Hindlimb muscle (tissue), 1 donor: ENCODE measurements around the gene MYL7. TPM values are rescaled to one million over a fixed set of nuclear protein-coding genes. Genes with fewer than 3 reads are reported as not detected.
"Not testable (repeated sequence)": the region's sequence is repeated elsewhere in the genome, so short reads cannot be mapped to it uniquely, and the experiment has no call there.

ENCODE experiments used
- DNase-seq: peaks from one replicate; pipeline ENCODE4 v3.0.0-alpha.2; 2013
- polyA plus RNA-seq: library from polyadenylated mRNA; unstranded; fragments of 120-200 nt; gene quantifications from one replicate; pipeline ENCODE4 v1.2.1, GENCODE V29; 2013; ENCODE audit not compliant: insufficient read length

The MYL7 gene, protein sequence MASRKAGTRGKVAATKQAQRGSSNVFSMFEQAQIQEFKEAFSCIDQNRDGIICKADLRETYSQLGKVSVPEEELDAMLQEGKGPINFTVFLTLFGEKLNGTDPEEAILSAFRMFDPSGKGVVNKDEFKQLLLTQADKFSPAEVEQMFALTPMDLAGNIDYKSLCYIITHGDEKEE
- 5.1 TPM for polyA plus RNA-seq

DNA sequence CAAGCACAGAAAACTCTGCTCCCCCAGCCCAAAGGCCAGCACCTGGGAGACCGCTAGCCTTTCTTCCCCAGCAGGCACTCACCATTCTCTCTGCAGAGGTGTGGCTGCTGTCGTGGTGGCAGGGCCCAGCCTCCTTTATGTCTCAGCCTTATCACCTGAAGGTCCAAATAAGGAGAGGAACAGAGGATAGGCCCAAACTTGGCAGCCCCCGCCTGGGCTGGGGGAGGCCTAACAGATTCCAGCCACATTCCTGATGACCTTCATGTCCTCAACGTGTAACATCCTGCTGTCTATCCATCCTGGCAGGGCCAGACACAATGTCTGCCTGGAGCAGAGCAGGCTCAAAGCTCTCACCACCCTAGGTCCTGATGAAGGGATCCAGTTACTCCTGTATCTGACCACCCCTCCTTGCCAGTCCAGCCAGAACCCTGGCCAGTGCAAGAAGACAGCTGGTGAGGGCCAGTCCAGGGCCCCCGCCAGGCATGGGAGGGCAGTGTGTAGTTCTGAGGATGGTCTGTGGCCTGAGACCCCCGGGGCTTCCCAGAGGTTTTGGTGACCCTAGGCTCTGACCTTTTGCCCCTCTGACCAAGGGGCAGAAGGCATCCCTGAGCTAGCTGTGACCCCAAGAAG, at the start of gene MYL7:
TSS of gene MYL7 (minus strand) at position 112 of the 630 bp plus-strand sequence. CDS start at position 85, 27 bp downstream.
- no peak for DNase-seq

DNA sequence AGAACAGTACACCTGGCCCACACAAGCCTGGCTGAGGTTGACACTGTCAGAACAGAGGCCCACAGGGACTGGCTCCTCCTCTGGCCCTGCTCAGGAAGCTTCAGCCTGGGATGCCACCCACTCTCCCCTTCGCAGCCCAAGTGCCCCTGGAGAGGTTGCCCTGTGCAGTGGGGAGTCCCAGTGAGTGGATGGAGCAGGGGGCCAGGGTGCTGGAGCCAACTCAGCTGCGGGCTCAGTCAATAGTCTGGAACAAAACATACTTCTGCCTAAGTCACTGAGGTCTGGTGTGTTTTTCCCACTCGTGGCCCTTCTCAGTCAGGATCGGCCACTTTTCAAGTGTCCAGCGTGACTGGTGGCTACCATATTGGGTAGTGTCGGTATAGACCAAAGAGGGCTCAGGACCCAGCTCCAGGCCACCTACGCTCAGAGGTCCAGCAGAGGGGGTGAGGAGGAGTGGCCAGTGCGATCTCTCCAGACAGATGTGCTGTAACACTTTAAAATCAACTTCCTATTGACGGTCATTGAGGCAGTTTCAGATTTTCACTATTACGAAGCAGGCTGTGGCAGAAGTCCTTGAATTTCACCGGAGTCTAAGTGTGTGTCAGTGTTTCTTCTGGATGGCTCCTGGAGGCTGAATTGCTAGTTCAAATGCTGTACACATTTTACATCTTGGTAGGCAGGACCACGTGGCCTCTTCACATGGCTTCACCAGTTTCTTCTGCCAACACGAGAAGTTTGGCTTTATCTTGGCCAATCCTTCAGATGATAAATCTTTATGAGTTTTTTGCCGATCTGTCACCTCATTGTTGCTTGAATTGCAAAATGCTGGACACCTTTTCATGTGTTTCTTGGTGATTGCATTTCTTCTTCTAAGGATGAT, 49.1 kb upstream of the MYL7 start:
- no peak for DNase-seq

DNA sequence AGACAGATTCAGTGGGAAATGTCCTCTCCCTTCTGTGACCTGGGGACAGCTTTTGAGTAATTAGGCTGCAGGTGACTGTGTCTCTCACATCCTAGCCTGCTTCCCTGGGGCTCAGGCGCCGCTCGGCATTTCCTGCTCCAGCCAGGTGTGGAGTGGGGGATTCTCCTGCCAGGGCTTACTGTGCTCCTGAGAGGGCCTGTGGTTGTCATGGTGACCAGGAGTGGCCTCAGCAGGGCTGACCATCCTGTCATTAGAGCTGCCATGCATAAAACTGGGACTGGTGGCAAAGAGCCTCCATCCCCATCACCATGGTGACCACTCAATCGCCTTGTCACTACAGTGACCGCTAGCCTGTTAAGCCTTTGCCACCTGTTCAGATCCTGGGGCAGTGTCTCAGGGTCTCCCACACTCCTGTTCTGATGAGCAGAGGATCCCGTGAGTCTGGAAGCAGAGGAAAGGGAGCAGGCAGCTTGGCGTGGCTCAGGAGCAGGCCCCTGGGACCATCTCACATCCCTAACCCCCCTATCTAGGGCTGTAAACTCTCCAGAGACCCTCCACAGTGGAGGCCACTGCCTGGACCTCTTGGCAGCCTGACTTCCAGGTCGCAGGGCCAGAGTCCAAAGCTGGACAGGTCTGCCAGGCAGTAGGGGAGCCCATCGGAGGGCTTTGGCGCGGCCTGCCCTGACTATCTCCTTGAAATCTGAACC, 48.3 kb upstream of the MYL7 start, which contains the start of gene GCK:
TSS of gene GCK (minus strand) at position 154 of the 707 bp plus-strand sequence. CDS start 486 bp downstream, outside the sequence.
- DNase-seq = no peak

DNA sequence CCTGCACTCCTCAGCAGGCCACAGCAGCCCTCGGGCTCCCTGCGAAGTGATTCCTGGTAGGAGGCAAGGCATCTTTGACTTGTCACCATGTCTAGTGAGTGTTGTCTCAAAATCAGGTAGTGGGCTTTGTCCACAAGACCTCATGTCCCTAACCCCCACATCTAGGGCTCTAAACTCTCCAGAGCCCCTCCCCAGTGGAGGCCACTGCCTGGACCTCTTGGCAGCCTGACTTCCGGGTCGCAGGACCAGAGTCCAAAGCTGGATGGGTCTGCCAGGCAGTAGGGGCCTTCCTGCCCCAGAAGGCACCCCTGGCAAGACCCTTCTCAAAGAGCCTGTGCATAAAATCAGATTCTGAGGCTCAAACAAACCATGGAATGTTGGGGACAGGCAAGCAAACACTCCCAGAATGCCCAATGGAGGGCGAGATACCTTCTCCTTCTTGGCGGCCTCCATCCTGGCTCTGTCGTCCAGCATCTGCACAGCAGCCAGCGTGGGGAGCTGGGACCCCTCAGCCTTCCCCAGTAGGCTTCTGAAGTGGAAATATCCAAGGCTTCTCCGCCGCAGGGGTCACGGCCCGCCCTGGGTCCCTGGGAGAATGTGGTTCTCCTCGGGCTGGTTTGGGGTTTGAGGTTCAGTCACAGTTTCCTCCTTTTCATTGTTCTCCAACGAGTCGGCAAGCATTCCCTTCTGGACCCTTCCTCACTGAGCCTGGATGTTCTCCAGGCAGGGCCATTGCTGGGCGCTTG, 47.5 kb upstream of the MYL7 start:
- DNase-seq = no peak

DNA sequence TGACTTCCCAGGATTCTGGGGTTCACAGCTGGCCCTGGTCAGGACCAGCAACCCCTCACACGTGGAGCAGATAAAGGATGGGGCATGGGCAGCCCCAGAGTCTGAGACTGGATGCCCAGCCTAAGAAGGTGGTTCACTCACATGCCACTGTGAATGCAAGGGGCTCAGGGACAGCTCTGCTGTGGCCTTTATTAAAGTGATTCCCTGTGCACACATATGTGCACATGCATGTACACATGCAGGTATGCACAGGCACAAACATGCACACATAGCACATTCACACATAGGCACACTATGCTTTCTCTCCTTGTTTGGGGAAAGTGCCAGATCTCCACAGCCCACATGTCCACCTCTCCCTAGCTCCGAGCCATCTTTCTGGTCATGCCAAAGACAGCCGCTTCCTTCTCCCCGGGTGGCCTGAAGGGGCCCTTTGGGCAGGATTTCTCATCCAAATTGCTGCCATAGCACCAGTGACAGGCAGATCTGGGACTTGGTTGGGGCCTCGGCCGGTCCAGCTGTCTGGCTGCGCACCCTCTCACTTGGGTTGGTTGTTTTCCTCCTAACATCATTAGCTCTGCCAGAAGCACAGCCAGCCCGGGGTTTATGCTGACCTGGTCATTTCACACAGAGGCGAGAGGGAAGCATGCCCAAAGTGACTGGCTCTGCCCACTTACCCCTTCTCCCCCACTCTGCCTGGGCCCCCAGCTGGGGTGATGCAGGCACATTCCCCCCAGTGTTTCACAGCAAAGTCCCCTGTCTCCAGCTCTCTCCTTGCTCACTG, 46.7 kb upstream of the MYL7 start:
- no peak for DNase-seq

DNA sequence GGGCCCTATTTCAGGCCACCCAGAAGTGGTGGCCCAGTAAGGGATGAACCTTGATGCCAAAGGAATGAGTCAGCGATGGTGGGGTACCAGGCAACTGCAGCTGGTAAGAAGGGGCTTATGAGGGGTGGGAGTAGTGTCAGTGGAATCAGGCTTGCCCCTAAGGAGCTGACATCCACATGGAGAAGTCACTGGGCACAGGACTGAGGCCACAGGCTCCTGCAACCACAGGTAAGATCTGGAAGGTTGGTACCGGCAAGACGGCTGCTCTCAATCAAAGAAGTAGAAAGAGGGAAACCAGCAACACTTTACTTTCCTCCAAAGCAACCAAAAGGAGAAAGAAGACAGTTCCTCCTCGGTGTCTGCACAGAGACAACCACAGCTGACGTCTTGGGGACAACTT, 45.6 kb upstream of the MYL7 start:
- no peak for DNase-seq

DNA sequence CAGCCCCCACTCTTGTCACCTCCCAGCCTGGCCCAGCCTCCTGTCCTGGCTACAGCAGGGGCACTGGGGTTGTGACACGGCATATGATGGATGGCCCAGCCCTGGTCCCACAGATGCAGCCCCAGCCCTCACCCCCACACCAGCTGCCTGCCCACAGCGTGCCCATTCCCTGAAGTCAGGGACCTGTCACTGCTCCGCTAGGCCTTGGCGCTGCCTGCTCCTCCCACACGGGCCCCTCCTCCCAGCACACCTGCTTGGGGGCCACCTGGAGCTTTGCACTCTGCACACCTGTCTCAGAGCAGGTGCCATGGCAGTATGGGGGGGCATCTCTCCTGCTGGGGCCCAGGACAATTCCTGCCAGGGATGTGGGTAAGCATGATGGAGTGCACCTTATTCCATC, 44.6 kb upstream of the MYL7 start:
- DNase-seq = no peak

DNA sequence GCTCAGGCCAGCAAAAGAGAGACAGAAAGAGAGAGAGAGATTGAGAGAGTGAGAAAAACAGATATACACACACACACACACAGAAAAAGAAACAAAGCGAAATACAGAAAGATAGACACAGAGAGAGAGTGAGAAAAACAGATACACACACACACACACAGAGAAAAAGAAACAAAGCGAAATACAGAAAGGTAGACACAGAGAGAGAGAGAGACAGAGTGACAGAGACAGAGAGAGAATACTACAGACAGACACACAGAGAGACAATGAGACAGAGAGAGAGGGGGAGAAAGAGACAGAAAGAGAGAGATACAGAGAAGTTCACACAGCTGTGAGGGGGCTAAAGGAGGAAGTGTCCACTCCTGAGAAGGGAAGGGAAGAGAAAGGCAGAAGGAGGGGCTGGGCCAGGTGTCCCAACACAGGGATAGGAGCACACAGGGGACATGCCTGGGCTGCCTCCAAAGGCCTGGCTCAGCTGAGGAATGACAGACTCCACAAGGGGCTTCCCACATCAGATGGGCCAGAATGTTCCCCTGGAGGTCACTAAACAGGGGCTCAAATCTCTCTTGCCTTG, 43.8 kb upstream of the MYL7 start:
- DNase-seq = no peak

DNA sequence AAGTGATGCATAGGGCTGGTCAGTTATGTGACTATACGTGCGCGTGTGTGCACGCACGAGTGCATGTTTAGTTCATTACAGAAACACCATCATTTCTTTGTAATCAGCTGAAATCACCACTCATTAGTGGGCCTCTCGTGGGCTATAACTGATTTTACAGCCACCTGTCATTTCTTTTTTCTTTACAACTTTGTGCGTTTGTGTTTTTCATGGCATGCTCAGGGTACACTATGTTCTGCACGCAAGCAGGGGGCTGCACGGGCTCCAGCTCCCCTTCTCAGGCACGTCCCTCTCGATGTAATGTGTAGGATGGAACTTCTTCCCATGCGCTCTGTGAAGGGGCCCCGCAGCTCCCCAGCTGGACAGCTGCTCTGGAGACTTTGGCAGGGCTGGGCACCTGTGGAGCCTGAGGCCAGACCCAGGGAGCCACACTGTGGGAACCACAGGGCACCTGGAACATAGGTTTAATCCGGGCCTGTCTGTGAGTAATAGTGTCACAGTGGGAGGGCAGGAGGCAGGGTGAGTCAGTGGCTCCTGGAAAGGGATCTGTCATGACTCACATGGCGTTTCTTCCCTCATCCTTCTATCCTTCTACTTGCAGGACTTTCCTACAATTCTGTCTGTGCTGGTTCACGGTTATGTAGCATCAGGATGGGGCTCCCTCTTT, 43.2 kb upstream of the MYL7 start:
- DNase-seq = no peak

DNA sequence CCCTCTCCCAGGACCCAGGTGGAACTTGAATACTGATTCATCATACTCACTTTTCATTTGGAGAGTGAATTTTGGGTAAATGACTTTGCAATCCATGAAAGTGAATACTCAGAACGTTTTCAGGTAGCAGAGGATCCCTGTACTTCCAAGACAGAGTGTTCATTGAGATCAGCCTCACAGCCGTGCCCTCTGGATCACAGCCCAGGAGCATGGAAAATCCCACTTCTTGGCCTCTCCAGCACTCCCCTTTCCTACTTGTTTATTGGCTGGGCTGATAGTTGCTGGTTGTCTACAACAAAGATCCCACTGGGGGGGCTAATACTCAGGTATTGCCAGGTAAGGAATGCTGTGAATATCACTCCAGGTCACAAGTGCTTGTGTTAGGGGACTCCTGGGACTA, 42.3 kb upstream of the MYL7 start:
- no peak for DNase-seq

DNA sequence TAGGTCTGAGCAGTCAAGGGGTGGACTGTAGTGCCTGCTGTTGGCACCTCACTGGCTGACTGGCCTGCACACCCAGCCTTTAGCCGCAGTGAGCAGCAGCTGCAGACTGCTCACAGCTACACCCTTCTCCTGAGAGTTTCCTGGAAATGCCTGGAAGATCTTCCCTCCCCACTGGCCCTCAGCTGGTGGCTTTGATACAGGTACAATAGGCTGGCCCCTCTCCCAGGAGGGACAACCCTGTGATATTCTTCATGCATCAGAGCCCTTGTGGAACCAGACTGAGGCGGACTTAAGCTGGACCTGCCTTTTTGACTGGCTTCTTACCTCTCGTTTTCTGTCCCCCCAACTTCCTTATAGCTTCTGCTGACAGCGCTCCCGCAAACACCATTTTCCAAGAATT, 41.7 kb upstream of the MYL7 start:
- DNase-seq = no peak

DNA sequence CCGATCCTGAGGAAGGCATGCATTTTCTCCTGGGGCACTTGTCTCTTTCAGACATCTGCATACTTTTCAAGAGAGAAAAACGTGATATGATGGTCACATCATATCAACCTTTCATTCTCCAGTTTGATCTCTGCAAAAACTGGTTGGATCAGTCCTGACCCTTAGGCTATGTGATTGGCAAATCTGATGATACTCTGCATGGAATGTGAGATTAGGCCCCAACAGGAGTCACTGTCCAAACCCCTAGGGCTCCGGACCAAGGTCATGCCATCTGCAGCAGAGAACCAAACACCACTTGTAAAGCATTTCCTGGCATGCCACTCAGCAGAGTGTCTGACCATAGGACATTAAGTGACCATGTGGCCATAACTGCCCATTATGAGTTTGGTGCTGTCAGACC, 39.5 kb upstream of the MYL7 start:
- no peak for DNase-seq

DNA sequence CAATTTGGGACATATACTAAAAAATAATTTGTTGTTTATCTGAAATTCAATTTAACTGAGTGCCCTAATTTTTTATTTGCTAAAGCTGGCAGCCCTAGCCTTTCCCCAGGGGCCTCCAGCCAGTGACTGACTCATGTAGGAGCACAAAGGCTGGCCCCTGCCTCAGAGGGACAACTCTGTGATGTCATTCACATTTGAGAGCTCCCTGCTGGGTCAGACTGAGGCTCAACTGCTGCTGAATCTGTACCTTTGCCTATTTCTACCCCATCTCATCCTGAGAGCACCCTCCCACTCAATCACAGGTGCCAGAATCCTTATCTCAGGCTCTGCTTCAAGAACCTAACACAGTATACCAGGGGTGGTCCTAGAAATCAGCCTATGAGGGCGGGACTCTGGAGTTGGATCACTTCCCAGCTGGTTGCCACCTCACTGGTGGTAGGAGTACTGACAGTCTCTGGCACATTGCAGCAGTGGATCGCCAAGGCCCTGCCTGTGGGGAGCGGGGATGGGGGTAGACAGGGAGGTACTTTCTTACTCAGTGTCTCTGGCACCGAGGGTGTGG, 36.5 kb upstream of the MYL7 start:
- DNase-seq = no peak

DNA sequence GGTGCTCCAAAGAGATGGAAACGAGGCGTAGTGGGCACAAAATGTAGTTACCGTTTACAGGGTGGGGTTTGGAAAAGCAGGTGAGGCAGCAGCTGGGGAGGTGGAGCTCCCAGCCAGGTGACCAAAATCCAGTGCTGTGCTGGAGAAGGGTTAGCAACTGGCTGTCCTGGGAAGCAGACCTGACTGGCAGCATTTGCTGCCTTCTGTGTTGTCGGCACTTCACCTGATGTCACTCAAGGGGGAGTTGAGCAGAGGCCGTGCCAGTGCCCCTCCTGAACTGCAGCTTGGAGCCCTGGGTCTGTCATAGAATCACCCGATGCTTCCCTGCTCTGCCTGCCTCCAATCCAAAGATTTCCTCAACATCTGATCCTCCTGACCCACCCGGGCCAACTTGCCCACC, 35.4 kb upstream of the MYL7 start:
- DNase-seq = no peak

DNA sequence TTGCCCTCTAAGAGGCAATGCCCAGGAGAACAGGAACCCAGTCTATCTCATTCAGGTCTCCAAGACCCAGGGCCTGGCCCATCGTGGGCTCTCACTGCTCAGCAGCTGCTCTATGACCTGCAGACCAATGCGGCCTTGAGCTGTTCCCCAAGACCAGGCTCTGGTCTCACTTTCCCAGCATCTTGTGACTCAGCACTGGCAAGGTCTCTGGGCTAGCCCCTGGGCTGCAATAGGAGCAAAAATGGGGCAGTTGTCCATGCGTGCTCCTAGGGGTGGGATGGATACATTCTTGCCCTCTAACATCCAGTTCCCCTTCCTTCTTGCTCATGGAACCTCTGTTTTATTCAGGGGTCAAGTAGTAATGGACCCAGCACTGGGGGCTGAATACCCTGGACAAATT, 34.6 kb upstream of the MYL7 start:
- DNase-seq = no peak

DNA sequence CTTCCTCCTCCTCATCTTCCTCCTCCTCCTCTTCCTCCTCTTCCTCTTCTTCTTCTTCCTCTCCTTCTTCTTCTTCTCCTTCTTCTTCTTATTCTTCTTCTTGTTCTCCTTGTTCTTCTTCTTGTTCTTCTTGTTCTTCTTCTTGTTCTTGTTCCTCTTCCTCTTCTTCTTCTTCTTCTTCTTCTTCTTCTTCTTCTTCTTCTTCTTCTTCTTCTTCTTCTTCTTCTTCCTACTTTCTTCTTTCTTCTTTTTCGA, 33.5 kb upstream of the MYL7 start:
- not testable (repeated sequence) for DNase-seq

DNA sequence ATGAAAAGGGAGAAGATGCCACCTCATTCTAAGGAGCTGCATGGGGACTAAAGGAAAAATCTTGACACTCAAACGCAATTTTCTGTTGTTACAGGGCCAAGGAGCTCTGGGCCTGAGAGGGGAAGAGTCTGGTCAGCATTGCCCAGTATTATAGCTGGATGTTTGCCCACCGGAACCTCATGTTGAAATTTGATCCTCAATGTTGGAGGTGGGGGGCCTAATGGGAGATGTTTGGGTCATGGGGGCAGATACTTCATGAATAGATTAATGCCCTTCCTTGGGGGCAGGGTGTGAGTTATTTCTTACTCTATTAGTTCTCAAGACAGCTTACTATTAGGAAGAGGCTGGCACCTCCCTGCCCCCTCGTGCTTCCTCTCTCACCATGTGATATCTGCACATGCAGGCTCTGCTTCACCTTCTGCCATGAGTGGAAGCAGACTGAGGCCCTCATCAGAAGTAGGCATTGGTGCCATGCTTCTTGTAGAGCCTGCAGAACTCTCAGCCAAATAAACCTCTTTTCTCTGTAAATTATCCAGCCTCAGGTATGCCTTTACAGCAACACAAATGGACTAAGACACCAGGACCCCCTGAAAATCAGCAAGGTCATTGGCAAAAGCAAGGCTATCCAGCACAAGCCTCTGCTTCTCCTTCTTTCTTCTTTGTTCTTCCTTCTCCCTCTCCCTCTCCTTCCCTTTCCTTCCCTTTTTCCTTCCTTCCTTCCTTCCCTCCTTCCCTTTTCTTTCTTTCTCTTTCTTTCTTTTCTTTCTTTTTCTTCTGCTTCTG, 33.0 kb upstream of the MYL7 start:
- no peak for DNase-seq

DNA sequence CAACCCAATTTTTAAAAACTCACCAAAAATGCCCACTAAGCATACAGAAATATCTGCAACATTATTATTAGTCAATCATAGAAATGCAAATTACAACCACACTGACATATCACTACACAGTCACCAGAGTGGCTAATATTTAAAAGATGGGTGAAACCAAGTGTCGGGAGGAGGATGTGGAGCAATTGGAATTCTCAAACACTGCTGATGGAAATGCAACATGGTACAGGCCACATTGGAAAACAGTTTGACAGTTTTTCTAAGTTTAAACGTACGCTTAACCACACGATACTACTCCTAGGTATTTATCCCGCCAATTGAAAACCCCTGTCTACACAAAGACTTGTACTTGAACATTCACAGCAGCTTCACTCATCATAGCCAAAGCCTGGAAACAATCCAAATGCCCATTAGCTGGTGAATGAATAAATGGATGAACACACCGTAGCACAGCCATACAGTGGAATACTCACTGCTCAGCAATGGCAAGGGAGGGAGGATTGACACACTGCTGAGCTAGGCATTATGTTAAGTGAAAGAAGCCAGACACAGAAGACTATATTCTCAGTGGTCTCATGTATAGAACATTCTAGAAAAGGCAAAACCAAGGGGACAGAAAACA, 31.8 kb upstream of the MYL7 start:
- no peak for DNase-seq

DNA sequence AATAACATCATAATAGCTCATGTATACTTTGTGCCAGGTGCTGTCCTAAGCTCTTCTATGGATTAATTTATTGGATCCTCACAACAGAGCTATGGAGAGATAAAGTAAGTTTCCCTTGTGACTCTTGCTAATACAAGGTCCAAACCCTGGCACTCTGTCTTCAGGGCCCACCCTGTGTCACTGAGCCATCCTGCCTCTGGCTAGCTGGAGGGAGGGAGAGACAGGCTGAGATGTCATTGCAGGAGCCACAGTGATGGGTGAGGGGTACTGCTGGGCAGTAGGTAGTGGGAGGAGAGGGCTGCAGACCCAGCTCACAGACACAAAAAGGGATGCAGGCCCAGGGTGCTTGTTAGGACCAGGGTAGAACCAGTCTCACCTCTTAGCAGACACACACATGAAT, 31.2 kb upstream of the MYL7 start:
- DNase-seq = no peak
